GM18520 (cell line): Measurements from ENCODE around the gene NPDC1.
A peak's percentile ranks its signal among the peaks of the same experiment; 100 is the strongest.
"Not testable (repeated sequence)": the region's sequence is repeated elsewhere in the genome, so short reads cannot be mapped to it uniquely, and the experiment has no call there.

Experiments used
- ATAC-seq: cut with Tn5 transposase; IDR thresholded peaks from one replicate; pipeline ENCODE4 v1.9.1; 2021; ENCODE audit not compliant: unreplicated experiment

The NPDC1 gene

DNA sequence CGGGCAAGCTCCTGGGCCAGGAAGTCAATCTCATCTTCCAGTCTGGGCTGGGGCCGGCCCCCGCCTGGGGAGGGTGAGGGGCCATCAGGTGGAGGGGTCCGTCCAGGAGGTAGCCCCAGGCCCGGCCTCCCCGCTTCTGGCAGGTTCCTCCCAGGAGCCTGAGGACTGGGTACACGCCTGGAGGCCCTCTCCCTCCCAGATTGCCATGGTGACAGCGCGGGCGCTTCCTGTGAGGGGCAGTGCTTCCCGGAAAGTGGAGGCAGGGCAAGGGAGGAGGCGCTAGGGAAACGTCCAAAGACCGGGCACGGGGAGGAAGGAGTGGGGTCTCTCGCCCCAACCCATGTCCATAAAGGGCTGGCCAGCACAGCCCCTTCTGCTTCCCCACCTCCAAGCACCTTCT lies 4.9 kb downstream of the NPDC1 start:
- ATAC-seq, result no peak

DNA sequence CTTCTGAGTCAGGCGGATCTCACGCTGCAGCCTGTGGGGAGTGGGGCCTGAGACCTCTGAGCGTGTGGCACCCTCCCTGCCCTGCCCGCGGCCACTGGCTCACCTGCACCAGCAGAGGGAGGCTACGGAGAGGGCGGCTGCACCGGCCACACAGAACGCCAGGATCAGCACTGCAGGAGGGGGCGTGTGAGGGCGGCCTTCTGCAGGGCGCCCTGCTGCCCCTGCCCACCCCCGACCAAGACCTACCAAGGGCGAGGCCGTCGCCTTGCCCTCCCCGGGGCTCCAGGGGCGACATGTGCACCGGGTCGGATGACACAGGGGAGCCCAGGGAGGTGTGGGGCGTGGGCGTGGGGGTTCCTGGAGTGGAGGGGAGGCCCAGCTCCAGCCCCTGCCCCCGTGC lies 5.4 kb downstream of the NPDC1 start:
- no peak for ATAC-seq

DNA sequence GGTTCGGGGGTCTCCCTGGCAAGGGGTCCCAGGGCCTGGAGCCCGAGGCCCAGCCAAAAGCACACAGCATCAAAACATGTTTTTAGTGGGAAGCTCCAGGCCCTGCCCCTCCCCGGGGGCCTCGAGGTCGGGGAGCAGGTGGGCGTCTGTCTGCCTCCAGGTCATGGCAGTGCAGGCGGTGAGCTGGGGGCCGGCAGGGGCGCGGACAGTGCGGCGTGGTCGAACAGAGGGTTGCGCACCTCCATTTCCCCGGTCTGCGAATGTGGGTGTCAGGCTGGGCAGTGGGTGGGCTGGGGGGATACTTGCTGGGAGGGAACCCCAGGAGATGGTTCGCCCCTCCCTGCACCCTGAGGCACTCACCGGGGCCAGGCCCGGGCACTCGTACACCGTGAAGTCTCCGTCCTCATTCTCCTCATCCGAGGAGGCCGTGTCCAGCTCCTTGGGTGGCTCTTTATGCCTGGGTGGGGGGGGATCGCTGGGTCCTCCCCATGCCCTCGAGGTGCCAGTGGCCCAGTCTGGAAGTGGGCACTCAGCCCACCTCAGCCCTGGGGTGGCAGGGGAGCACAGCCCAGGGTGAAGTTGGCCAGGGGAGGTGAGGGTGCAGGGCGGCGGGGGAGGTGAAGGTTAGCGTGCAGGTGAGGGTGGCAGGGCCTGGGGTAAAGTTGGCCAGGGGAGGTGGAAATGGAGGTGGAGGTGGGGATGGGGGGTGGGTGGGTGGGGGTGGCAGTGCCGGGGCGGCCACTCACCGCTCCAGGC lies 6.2 kb downstream of the NPDC1 start:
- ATAC-seq, result no peak

DNA sequence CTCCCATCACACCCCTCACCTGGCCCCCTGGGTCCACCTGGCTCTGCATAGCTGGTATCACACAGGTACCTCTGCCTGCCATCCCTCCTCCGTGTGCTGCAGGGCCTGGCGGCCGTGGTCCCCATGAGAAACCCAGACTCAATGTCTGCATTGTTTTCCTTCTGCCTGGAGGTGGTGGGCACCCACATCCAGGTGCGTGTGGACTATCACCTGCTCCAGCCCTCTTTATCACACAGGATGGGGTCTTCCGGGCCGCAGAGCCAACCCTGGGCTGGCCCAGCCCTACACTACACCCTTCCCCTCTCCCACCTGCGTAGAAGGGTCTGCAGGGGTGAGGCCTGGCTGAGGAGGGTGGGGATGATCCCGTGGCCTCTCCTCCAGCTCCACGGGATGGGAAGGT lies 7.1 kb downstream of the NPDC1 start:
- no peak for ATAC-seq

DNA sequence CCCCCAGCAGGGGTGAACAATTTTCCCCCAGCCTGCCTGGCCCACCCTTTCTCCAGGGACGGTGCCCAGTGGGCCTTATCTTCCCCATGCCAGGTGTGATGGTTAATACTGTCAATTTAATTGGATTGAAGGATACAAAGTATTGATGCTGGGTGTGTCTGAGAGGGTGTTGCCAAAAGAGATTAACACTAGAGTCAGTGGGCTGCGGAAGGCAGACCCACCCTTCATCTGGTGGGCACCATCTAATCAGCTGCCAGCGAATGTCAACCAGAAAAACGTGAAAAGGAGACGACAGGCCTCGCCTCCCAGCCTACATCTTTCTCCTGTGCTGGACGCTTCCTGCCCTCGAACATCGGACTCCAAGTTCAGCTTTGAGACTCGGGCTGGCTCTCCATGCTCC lies 8.5 kb downstream of the NPDC1 start:
- ATAC-seq, result no peak

DNA sequence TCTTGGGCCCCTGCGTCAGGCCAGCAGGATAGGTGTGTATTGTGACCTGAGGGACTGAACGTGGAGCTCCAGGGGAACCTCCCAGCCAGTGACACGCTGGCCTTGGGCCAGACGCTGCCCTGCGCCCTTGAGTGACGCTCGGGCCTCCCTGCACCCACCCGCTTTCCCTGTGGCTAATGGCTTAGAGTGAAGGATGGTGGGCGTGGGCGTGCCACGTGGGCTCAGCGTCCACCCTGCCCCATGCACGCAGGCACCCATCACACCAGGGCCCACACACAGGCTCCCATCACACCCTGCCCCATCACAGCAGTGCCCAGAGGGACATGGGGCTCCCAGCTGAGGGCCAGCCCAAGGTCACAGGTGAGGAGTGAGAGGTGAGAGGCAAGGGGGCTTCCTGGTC lies 8.9 kb downstream of the NPDC1 start:
- ATAC-seq, result no peak

DNA sequence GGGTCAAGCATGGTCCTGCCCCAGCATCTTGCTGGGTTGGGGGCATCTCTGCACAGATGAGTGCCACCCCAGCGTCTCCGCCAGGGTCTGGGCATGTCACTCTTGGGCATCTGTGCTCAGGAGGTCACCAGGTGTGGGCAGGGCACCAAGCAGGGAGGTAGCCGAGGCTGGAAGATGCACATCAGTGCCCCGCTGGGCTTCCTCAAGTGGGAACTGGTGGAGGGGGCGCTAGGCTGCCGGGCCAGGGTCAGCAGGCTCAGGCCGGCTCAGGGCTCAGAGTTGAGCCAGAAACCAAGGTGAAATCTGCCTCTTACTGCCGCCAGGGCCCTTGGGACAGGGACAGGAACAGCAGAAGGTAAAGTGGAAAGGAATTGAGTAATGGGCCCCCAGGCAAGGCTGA lies 10.0 kb downstream of the NPDC1 start:
- ATAC-seq, result no peak

DNA sequence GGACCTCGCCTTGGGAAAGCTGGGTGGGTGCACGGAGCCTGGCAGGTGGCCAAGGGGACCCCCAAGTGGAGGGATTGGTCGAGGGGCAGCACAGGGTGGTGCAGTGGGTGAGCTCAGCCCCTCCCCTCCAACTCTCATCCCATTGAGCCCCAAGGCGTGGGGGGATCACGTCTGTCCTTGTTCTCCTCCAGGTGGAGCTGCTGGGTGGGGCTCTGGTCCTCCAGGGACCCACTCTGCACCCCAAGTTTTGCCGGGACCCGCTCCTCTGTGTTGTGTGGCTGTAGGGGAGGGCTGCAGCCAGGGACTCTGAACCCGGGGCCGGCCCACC lies 10.5 kb downstream of the NPDC1 start:
- no peak for ATAC-seq

DNA sequence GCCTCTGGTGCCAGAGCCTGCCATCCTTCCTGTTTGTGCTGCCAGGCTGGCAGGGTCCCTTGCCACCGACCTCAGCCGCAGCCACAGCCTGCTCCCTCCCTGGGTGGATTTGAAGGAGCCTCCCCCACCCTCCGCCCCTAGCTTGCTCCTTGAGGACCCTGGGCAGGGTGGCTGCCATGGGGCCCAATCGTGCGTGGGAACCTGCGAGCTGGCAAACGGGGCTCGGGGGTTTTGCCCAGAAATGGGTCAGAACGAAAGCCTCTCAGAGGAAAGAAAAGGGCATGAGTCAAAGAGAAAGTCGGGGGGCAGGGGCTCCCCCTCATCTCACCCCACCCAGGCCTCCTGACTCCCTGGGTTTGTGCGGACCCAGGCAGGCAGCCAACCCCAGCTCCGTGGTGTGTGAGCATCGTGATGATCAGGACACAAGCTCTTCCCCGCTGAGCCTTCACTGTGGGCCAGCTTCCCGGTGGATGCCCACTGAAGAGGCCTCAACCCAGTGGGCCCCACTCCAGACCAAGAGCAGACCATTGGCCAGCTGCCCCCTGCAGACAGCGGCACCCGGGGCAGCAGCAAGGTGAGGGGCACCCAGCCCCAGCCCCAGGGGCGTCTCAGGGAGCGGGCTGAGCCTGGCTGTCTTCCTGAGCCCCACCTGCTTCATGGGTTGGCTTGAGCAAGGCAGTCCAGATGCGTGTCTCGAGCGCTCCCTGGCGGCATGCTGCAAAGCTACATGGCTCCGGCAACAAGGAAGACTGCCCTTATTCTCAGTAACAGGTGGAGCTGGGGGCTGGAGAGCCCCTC lies 11.1 kb downstream of the NPDC1 start:
- ATAC-seq, result peak; percentile 48

DNA sequence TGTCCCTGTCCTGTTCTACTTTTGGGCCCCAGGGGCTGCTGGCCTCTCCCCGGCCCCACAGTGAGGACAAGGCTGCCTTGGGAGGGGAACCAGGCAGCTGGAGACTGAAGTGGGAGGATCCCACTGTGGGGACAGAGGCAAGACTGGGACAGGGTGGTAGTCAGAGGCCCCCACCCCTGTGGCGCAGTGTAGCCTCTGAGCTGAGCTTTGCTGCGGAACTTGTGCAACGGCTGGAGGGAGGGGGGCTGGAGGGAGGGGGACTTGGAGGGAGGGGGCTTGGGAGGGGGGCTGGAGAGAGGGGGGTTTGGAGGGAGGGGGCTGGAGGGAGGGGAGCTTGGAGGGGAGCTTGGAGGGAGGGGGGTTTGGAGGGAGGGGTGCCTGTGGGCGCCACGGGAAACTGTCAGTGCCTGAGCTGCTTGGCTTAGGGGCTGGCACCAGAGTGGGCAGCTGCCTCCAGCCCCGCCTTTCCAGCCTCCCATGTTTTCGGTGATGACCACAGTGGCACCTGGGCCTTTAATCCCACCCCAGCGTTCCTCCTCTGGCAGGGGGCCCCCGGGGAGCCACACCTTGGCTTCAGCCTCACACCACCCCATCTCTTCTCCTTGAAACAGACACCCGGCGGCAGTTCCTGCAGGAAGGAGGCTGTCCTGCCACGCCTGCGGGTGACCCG lies 11.8 kb downstream of the NPDC1 start:
- ATAC-seq, result no peak

DNA sequence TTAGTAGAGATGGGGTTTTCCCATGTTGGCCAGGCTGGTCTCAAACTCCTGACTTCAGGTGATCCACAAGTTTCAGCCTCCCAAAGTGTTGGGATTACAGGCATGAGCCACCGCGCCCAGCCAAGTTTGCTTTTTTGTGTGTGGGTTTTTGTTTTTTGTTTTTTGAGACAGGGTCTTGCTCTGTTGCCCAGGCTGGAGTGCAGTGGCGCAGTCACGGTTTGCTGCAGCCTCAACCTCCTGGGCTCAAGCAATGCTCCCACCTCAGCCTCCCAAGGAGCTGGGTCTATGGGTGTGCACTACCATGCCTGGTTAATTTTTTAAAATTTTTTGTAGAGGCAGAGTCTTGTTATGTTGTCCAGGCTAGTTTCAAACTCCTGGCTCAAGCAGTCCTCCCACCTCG lies 12.5 kb downstream of the NPDC1 start:
- ATAC-seq, result not testable (repeated sequence)

DNA sequence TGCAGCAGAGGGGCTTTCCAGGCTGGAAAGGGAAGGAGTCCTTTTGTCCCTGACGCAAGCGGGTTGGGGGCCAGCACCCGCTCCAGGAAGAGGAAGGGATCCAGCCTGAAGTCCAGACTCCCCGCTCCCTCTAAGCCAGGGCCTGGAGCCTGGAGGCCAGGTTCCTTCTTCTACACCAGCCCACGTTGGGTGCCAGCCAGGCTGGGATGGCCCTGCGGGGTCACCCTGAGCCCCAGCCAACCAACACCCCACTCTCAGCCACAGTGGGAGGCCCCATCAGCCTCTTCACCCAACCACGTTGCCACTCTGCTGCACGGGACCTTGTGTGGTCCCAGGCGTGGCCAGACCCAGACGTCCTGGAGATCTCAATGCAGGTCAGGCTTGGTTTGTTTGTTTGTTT lies 13.1 kb downstream of the NPDC1 start:
- ATAC-seq, result no peak

DNA sequence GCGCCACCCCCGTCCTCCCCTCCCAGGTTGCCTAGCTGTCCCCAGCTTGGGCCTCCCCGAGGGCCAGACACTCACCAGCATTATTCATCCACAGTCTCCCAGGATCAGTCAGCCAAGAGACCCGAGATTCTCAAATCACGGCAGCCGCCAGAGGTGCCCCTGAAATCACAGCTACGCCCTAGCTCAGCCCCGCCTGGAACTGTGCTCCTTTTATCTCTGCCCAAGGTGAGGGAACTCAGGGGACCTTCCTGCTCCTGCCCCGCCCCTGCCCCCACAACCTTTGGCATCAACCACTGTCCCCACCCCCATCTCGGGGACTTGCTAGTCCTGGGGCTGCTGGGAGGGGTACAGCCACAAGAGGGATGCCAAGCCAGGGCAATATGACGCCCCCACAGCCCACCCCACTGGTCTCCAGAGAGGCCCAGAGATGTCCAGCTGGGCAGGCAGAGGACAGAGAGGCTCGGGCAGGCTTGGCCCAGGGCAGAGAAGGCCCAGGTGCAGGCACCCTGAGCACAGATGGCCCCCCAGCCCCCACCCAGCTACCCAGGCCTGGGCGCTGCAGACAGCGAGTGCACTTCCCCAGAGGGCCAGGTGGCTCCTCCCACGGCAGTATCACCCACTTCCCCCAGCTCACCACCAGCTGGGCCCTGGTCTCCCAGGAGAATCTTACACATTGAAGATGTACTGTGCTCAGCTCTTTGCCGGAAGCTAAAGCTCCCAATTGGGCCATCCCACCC lies 13.9 kb downstream of the NPDC1 start, which contains the start of gene FUT7:
TSS of gene FUT7 (minus strand) at position 185 of the 737 bp plus-strand sequence. CDS start at position 88, 97 bp downstream.
- ATAC-seq, result no peak

DNA sequence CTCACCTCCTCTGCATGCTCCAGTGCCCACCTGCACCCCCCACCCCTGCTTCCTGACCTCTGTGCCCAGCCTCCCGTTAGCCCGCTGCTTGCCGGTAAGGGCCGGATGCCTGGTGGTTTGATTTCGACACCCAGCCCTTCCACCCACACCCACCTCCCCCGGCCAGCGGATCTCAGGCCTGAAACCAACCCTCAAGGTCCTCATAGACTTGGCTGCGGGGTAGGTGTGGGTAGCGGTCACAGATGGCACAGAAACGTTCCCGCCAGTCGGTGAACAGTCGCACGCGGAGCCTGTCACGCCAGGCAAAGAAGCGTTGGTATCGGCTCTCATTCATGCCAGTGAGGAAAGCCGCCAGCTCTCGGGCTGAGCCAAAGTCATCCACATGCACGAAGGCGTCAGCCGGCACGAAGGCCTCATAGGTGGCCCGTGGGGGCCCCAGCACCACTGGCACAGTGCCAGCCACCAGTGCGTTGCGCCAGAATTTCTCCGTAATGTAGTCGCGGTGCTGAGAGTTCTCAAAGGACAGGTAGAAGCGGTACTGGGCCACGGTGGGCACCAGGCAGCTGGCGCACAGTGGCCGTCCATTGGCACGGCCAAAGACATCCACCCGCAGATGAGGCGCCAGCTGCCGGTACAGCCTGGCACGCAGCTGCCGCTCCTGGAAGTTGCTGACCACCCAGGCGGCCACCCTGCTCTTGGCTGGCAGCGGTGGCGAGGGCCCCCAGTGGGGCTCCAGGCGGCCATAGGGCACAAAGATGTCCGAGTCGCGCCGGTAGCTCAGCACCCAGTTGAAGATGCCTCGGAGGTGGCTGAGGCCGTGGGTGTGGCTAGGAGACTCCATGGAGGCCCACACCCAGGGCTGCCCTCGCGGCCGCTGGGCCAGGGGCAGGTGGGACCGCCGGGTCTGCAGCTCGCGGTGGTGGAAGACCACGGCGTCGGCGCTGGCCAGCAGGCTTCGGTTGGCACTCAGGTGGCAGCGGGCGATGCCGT lies 15.1 kb downstream of the NPDC1 start:
- no peak for ATAC-seq

DNA sequence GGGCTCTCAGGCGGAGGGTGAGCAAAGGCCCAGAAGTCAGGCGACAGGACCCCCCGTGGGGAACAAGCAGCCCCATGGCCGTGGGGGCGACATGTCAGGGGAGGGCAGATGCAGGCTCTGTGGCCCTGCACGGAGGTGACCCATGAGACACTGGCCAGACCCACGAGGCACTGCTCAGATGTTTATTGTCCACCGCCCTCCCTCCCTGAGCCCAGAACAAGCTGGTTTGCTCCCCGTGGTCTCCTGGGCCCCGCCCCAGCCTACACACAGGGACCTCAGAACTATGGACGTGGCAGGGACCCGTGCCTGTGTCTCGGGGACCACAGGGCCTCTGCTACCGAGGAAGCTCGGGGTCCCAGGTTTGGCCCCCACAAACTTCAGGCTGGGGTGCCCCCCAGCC lies 16.0 kb downstream of the NPDC1 start:
- no peak for ATAC-seq

DNA sequence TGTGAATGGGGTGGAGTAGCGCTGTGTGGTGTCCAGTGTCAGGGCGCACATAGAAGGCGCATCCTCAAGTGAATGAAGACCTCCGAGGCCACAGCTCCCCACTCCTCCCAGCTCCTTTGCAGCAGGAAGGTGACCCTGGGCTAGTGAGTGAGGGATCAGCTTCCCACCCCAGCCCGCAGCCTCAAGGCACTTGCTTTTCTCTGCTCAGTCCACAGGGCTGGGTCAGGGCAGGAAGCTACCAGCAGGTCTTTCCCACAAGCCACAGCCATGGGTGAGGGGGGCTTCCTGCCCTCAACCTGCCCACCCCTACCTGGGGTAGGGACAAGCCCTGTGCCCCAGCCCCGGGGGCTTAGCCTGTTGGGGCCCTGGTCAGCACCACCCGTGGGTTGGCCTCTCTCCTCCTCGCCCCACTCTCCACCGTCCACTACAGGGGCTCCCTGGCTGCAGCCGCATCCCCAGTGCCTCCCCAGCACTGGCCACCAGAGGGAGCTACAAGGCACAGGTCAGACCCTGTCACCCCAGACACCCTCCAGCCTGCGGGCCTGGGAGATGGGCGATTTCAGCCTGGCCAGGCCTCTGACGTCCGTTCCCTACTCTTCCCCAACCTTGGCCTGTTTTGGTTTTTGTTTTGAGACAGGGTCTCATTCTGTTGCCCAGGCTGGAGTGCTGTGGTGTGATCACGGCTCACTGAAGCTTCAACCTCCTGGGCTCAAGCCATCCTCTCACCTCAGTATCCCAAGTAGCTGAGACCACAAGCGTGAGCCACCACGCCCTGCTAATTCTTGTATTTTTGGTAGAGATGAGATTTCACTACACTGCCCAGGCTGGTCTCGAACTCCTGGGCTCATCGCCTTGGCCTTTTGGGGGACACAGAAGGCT lies 16.7 kb downstream of the NPDC1 start:
- no peak for ATAC-seq

DNA sequence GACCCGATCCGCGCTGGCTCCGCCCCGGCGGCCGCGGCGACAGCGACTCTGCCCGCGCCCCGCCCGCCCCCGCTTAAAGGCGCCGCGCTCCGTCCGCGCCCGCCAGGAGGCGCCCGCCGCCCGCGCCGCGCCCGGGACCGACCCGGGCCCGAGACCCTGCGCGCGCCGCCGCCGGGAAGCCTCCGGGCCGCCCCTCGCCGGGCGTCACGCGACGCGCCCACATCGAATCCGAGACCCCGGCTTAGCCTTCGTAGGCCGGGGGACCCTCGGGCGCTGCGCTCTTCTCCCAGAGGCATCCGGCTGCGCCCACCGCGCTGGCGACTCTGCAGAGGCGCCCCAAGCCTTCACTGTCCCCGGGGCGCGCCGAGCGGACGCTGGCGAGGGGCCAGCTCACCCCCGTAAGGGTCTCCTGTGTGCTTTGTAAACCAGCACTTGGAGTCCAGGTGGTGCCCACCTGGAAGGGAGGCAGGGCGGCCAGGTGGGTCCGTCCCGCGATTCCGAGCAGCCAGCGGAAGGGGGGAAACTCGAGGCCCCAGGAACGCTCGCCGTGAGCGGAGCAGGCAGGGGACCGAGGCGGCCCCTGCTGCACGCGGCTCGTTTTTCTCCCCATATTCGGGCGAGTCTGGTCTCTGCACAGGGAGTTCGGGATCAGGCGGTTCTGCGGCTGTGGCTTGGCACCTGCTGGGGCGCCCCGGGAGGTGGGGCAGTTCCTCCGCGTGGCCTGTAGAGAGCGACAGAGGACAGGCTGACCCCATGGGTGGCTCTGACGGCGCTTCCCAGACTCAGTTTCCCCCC lies 17.5 kb downstream of the NPDC1 start:
- peak; percentile 35 for ATAC-seq
